ENCODE results near the gene SYNGR4.

SYNGR4 gene

GRCh38 chr19:48332662-48333466 is 31.3 kb upstream of the SYNGR4 start:
- H3K36me3 ChIP-seq = no peaks in the 10 kb centered on the region
- TF ChIP-seq CTCF (IDR thresholded peaks at IDR 0.05; ENCODE audit: low read depth, low read length) = no peak
- H3K9me3 ChIP-seq = no peaks in the 10 kb centered on the region
- peak overlapping the region; percentile 65 for H3K4me3 ChIP-seq (ENCODE audit: low read depth, low read length)
- H3K4me1 ChIP-seq = peaks cover 14% of the 10 kb centered on the region; the same call in 1 of the 2 replicates
- DNase-seq = peak; percentile 98
- H3K27me3 ChIP-seq = no peaks in the 10 kb centered on the region

GRCh38 chr19:48333467-48334384 is 30.4 kb upstream of the SYNGR4 start:
- DNase-seq = peak; percentile 96
- Histone ChIP-seq H3K36me3 (no peaks in the 10 kb centered on the region), H3K9me3 (no peaks in the 10 kb centered on the region), H3K4me3 (ENCODE audit: low read depth, low read length) (peak overlapping the region; percentile 65), H3K4me1 (peaks cover 14% of the 10 kb centered on the region; the same call in 1 of the 2 replicates), H3K27me3 (no peaks in the 10 kb centered on the region)
- peak; percentile 68 for TF ChIP-seq CTCF (IDR thresholded peaks at IDR 0.05; ENCODE audit: low read depth, low read length)

- H3K4me1 ChIP-seq = peaks cover 3% of the 10 kb centered on the region; the same call in 1 of the 2 replicates
- no peaks in the 10 kb centered on the region for H3K27me3 ChIP-seq
- DNase-seq = no peak
- TF ChIP-seq CTCF (IDR thresholded peaks at IDR 0.05; ENCODE audit: low read depth, low read length) = no peak
- no peaks in the 10 kb centered on the region for H3K9me3 ChIP-seq
- no peak overlapping the region for H3K4me3 ChIP-seq (ENCODE audit: low read depth, low read length)
- H3K36me3 ChIP-seq = no peaks in the 10 kb centered on the region
These were observed 25.9 kb upstream of the SYNGR4 start for GRCh38 chr19:48338253-48338755.

DNA sequence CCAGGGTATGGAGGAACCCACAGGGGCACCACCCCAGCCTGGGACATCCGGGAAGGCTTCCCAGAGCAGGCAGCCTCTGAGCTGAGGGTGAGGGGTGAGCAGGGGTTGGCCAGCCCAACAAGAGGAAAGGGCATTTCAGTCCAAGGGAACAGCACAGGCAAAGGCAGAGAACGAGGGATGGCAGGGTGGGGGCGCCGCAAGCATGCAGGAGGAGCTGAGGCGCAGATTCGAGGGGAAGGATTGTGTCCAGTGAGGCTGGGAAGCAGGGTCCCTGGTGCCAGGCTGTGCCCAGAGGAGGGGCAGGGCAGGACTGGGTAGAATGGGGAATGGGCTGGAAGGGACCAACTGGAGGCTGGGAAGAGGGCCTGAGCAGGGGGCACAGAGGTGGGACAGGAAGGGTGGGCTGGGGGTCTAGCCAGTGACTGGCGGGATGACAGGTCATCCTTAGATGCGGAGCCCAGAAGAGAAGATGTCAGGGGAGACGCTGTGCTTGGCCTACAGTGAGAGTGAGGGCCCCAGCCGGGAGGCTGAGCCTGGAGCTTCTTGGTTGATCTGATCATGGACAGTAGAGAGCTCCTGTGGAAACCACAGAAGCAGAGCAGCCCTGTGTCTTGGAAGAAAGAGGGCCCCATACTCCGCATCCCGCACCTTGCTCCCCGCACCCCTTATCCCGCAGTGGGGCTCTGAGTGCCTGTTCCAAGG is 25.2 kb upstream of the SYNGR4 start:
- no peaks in the 10 kb centered on the region for H3K4me1 ChIP-seq
- TF ChIP-seq CTCF (IDR thresholded peaks at IDR 0.05; ENCODE audit: low read depth, low read length) = 0 out of 2 replicates have a peak, but pooled peaks have one; percentile 7
- DNase-seq = no peak
- H3K9me3 ChIP-seq = no peaks in the 10 kb centered on the region
- H3K36me3 ChIP-seq = no peaks in the 10 kb centered on the region
- H3K4me3 ChIP-seq (ENCODE audit: low read depth, low read length) = no peak overlapping the region
- no peaks in the 10 kb centered on the region for H3K27me3 ChIP-seq

- Histone ChIP-seq H3K9me3 (no peaks in the 10 kb centered on the region), H3K4me1 (no peaks in the 10 kb centered on the region), H3K4me3 (ENCODE audit: low read depth, low read length) (no peak overlapping the region), H3K27me3 (no peaks in the 10 kb centered on the region), H3K36me3 (no peaks in the 10 kb centered on the region)
- no peak for TF ChIP-seq CTCF (IDR thresholded peaks at IDR 0.05; ENCODE audit: low read depth, low read length)
- DNase-seq = no peak
These were observed 23.2 kb upstream of the SYNGR4 start for GRCh38 chr19:48340995-48341394.
